OCI-LY3 (cell line): ENCODE data around the gene EML4.

Experiments used
- EZH2phosphoT487 ChIP-seq: fragments of 200-600 bp; shearing (Covaris generic); IDR thresholded peaks from 2 replicates; pipeline ENCODE4 v1.6.1; 2018; ENCODE audit warnings: antibody characterized with exemption, mixed run types, low read depth
- TF ChIP-seq, protein P1 (sequence below): fragments of 200-600, 300-600 bp; sonication (generic); IDR thresholded peaks from 2 replicates; pipeline ENCODE4 v1.5.1; 2014; ENCODE audit warnings: antibody characterized with exemption, low read length, low read depth

GRCh38 chr2:42324949-42325348, 155.8 kb downstream of the EML4 start:
- TF ChIP-seq, protein P1, sequence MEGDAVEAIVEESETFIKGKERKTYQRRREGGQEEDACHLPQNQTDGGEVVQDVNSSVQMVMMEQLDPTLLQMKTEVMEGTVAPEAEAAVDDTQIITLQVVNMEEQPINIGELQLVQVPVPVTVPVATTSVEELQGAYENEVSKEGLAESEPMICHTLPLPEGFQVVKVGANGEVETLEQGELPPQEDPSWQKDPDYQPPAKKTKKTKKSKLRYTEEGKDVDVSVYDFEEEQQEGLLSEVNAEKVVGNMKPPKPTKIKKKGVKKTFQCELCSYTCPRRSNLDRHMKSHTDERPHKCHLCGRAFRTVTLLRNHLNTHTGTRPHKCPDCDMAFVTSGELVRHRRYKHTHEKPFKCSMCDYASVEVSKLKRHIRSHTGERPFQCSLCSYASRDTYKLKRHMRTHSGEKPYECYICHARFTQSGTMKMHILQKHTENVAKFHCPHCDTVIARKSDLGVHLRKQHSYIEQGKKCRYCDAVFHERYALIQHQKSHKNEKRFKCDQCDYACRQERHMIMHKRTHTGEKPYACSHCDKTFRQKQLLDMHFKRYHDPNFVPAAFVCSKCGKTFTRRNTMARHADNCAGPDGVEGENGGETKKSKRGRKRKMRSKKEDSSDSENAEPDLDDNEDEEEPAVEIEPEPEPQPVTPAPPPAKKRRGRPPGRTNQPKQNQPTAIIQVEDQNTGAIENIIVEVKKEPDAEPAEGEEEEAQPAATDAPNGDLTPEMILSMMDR = no peak
- TF ChIP-seq EZH2phosphoT487 = no peak
